Dendritic cell treated with granulocyte-macrophage colony-stimulating factor and Interleukin-4, amounts not matched to agents 40 ng/mL and 50 ng/mL, for 4 days (primary cell): ENCODE results near the gene LARP4B.

Source experiments
- H3K27ac Mint-ChIP-seq: one replicate; pipeline ENCODE4 v1.8.0; 2022; ENCODE audit warnings: mild to moderate bottlenecking, mixed read lengths
- H3K27me3 Mint-ChIP-seq: one replicate; pipeline ENCODE4 v1.8.0; 2022; ENCODE audit warnings: mild to moderate bottlenecking, mixed read lengths
- H3K36me3 Mint-ChIP-seq: one replicate; pipeline ENCODE4 v1.8.0; 2022; ENCODE audit warnings: low read depth, mixed read lengths
- H3K4me1 Mint-ChIP-seq: one replicate; pipeline ENCODE4 v1.8.0; 2022; ENCODE audit warnings: low read depth, mixed read lengths
- H3K4me3 Mint-ChIP-seq: one replicate; pipeline ENCODE4 v1.8.0; 2022; ENCODE audit warnings: mild to moderate bottlenecking, moderate library complexity, mixed read lengths
- H3K9me3 Mint-ChIP-seq: one replicate; pipeline ENCODE4 v1.8.0; 2022; ENCODE audit warnings: mixed read lengths
- intact Hi-C: fragments of 100-400 bp; cut with micrococcal nuclease; formaldehyde crosslinking; loops from one replicate; pipeline ENCODE4 v1.15.0; 2022

LARP4B gene

GRCh38 chr10:790821-791551 is 140.5 kb downstream of the LARP4B start:
- Mint-ChIP-seq H3K27me3 (peaks cover 38% of the 10 kb centered on the region), H3K36me3 (no peaks in the 10 kb centered on the region), H3K4me1 (peaks cover 7% of the 10 kb centered on the region), H3K9me3 (peaks cover 2% of the 10 kb centered on the region), H3K4me3 (no peak overlapping the region), H3K27ac (no peak overlapping the region)
- intact Hi-C loops: no loop called here

GRCh38 chr10:789831-790701 is 141.4 kb downstream of the LARP4B start:
- no peak overlapping the region for H3K4me3 Mint-ChIP-seq
- no peak overlapping the region for H3K27ac Mint-ChIP-seq
- H3K4me1 Mint-ChIP-seq: peaks cover 7% of the 10 kb centered on the region
- intact Hi-C loops: no loop called here
- H3K36me3 Mint-ChIP-seq: no peaks in the 10 kb centered on the region
- no peaks in the 10 kb centered on the region for H3K9me3 Mint-ChIP-seq
- H3K27me3 Mint-ChIP-seq: peaks cover 48% of the 10 kb centered on the region

GRCh38 chr10:788796-789748 is 142.4 kb downstream of the LARP4B start:
- H3K4me1 Mint-ChIP-seq: peaks cover 7% of the 10 kb centered on the region
- H3K9me3 Mint-ChIP-seq: no peaks in the 10 kb centered on the region
- H3K36me3 Mint-ChIP-seq: no peaks in the 10 kb centered on the region
- intact Hi-C loops: no loop called here
- H3K27ac Mint-ChIP-seq: no peak overlapping the region
- peaks cover 56% of the 10 kb centered on the region for H3K27me3 Mint-ChIP-seq
- peak overlapping the region; percentile 82 for H3K4me3 Mint-ChIP-seq

- Mint-ChIP-seq H3K27ac (no peak overlapping the region), H3K4me1 (peaks cover 7% of the 10 kb centered on the region), H3K9me3 (no peaks in the 10 kb centered on the region), H3K36me3 (no peaks in the 10 kb centered on the region), H3K27me3 (peaks cover 61% of the 10 kb centered on the region), H3K4me3 (no peak overlapping the region)
- intact Hi-C loops: no loop called here
Observed at GRCh38 chr10:787933-788651, 143.4 kb downstream of the LARP4B start.

GRCh38 chr10:786633-787474 is 144.7 kb downstream of the LARP4B start:
- H3K36me3 Mint-ChIP-seq: no peaks in the 10 kb centered on the region
- H3K27me3 Mint-ChIP-seq: peaks cover 71% of the 10 kb centered on the region
- no peaks in the 10 kb centered on the region for H3K9me3 Mint-ChIP-seq
- no peak overlapping the region for H3K27ac Mint-ChIP-seq
- no peak overlapping the region for H3K4me3 Mint-ChIP-seq
- intact Hi-C loops: no loop called here
- H3K4me1 Mint-ChIP-seq: peaks cover 7% of the 10 kb centered on the region

GRCh38 chr10:785861-786214 is 145.7 kb downstream of the LARP4B start:
- intact Hi-C loops: no loop called here
- Mint-ChIP-seq H3K36me3 (no peaks in the 10 kb centered on the region), H3K9me3 (no peaks in the 10 kb centered on the region), H3K4me1 (peaks cover 7% of the 10 kb centered on the region), H3K4me3 (no peak overlapping the region), H3K27ac (no peak overlapping the region), H3K27me3 (peaks cover 78% of the 10 kb centered on the region)

GRCh38 chr10:785089-785860 is 146.2 kb downstream of the LARP4B start:
- Mint-ChIP-seq H3K4me3 (no peak overlapping the region), H3K36me3 (no peaks in the 10 kb centered on the region), H3K4me1 (peaks cover 7% of the 10 kb centered on the region), H3K27me3 (peaks cover 73% of the 10 kb centered on the region), H3K27ac (no peak overlapping the region), H3K9me3 (no peaks in the 10 kb centered on the region)
- intact Hi-C loops: no loop called here

- H3K4me3 Mint-ChIP-seq: no peak overlapping the region
- H3K9me3 Mint-ChIP-seq: no peaks in the 10 kb centered on the region
- H3K27me3 Mint-ChIP-seq: peaks cover 67% of the 10 kb centered on the region
- intact Hi-C loops: no loop called here
- no peak overlapping the region for H3K27ac Mint-ChIP-seq
- peaks cover 5% of the 10 kb centered on the region for H3K4me1 Mint-ChIP-seq
- no peaks in the 10 kb centered on the region for H3K36me3 Mint-ChIP-seq
Observed at GRCh38 chr10:784403-785088, 147.0 kb downstream of the LARP4B start.

- H3K36me3 Mint-ChIP-seq: no peaks in the 10 kb centered on the region
- no peaks in the 10 kb centered on the region for H3K4me1 Mint-ChIP-seq
- intact Hi-C loops: no loop called here
- no peak overlapping the region for H3K27ac Mint-ChIP-seq
- H3K4me3 Mint-ChIP-seq: no peak overlapping the region
- no peaks in the 10 kb centered on the region for H3K9me3 Mint-ChIP-seq
- peaks cover 57% of the 10 kb centered on the region for H3K27me3 Mint-ChIP-seq
Observed at GRCh38 chr10:782751-783648, 148.5 kb downstream of the LARP4B start.

- H3K27ac Mint-ChIP-seq: no peak overlapping the region
- intact Hi-C loops: no loop called here
- no peaks in the 10 kb centered on the region for H3K9me3 Mint-ChIP-seq
- no peaks in the 10 kb centered on the region for H3K36me3 Mint-ChIP-seq
- no peaks in the 10 kb centered on the region for H3K4me1 Mint-ChIP-seq
- H3K4me3 Mint-ChIP-seq: no peak overlapping the region
- peaks cover 42% of the 10 kb centered on the region for H3K27me3 Mint-ChIP-seq
Observed at GRCh38 chr10:780536-781524, 150.7 kb downstream of the LARP4B start.
